Liver (tissue), 9 donors: ENCODE results near the gene PPHLN1. TPM values are rescaled to one million over a fixed set of nuclear protein-coding genes. Genes with fewer than 3 reads are reported as not detected.

Experiments used
- DNase-seq: peaks from one replicate; pipeline ENCODE4 v3.0.0-alpha.2; 2017; ENCODE audit warnings: low spot score
- H3K27ac ChIP-seq, 2 donors: one replicate each; pipeline ENCODE4 v1.7.0; 2013; ENCODE audit warnings: inconsistent platforms in 2 of 2, low read length in 2 of 2, control low read depth in 1 of 2, low read depth in 1 of 2, mild to moderate bottlenecking in 1 of 2
- H3K27me3 ChIP-seq, 4 donors: one replicate each; pipeline versions ENCODE4 v1.6.1 to v1.7.0; 2013; ENCODE audit warnings: low read length in 3 of 4, inconsistent platforms in 1 of 4, mild to moderate bottlenecking in 1 of 4, moderate library complexity in 1 of 4; ENCODE audit not compliant: control insufficient read depth in 4 of 4, insufficient read depth in 4 of 4
- H3K36me3 ChIP-seq, 4 donors: one replicate each; pipeline versions ENCODE4 v1.6.1 to v1.7.0; 2013; ENCODE audit warnings: low read length in 3 of 4, mild to moderate bottlenecking in 3 of 4, low read depth in 1 of 4, moderate library complexity in 1 of 4; ENCODE audit not compliant: control insufficient read depth in 4 of 4, insufficient read depth in 3 of 4
- H3K4me1 ChIP-seq, 4 donors: one replicate each; pipeline versions ENCODE4 v1.6.1 to v1.7.0; 2013; ENCODE audit warnings: low read length in 3 of 4, mild to moderate bottlenecking in 3 of 4, moderate library complexity in 1 of 4; ENCODE audit not compliant: control insufficient read depth in 4 of 4, insufficient read depth in 4 of 4
- H3K4me3 ChIP-seq, 3 donors: one replicate each; pipeline versions ENCODE4 v1.6.1 to v1.7.0; 2013; ENCODE audit warnings: low read length in 3 of 3, control low read depth in 1 of 3, low read depth in 1 of 3, mild to moderate bottlenecking in 1 of 3
- H3K9ac ChIP-seq, 2 donors: one replicate each; pipeline ENCODE4 v1.7.0; 2013; ENCODE audit warnings: low read length in 2 of 2, mild to moderate bottlenecking in 2 of 2, moderate library complexity in 2 of 2, control low read depth in 1 of 2, low read depth in 1 of 2
- H3K9me3 ChIP-seq, 4 donors: one replicate each; pipeline versions ENCODE4 v1.6.1 to v1.7.0; 2013; ENCODE audit warnings: low read length in 3 of 4; ENCODE audit not compliant: control insufficient read depth in 4 of 4
- FOXA1 ChIP-seq: IDR thresholded peaks from 2 replicates; pipeline ENCODE4 v1.6.1; 2016; ENCODE audit warnings: antibody characterized with exemption
- GABPA ChIP-seq, 2 donors: IDR thresholded peaks in 1 of 2; conservative IDR thresholded peaks in 1 of 2; 2 replicates each; pipeline ENCODE4 v1.6.1; 2016; ENCODE audit warnings: antibody characterized with exemption in 2 of 2, mild to moderate bottlenecking in 1 of 2, moderate library complexity in 1 of 2
- HNF4A ChIP-seq, 2 donors: conservative IDR thresholded peaks; 2 replicates each; pipeline ENCODE4 v1.6.1; 2016; ENCODE audit warnings: antibody characterized with exemption in 2 of 2, mild to moderate bottlenecking in 2 of 2
- JUND ChIP-seq, 2 donors: IDR thresholded peaks; 2 replicates each; pipeline ENCODE4 v1.6.1; 2016; ENCODE audit warnings: antibody characterized with exemption in 2 of 2
- NR2F2 ChIP-seq: IDR thresholded peaks from 2 replicates; pipeline ENCODE4 v1.6.1; 2016; ENCODE audit warnings: antibody characterized with exemption
- RAD21 ChIP-seq, 2 donors: IDR thresholded peaks; 2 replicates each; pipeline ENCODE4 v1.6.1; 2016; ENCODE audit warnings: antibody characterized with exemption in 2 of 2, mild to moderate bottlenecking in 2 of 2
- RXRA ChIP-seq, 2 donors: IDR thresholded peaks; 2 replicates each; pipeline ENCODE4 v1.6.1; 2017 to 2018; ENCODE audit warnings: antibody characterized with exemption in 2 of 2, mild to moderate bottlenecking in 1 of 2
- SP1 ChIP-seq: IDR thresholded peaks from 2 replicates; pipeline ENCODE4 v1.6.1; 2018; ENCODE audit warnings: antibody characterized with exemption, mild to moderate bottlenecking
- polyA plus RNA-seq, 2 donors: library from polyadenylated mRNA; stranded (reverse) in 1 of 2; unstranded in 1 of 2; fragments of 200-250 nt in 1 of 2; fragments of >200 nt in 1 of 2; fragmentation: Nextera tagmentation in 1 of 2; extraction: Ambion mirVana in 1 of 2; gene quantifications; one replicate each; pipeline versions ENCODE4 v1.2.1 to v1.2.3, GENCODE V29; 2013 to 2015
- total RNA-seq, 2 donors: library from RNA; depleted of rRNA; stranded (reverse); fragments of >200 nt; gene quantifications; one replicate each; pipeline ENCODE4 v1.2.3, GENCODE V29; 2014
- TF ChIP-seq, protein P1 (sequence below): IDR thresholded peaks from 2 replicates; pipeline ENCODE4 v1.6.1; 2016; ENCODE audit warnings: antibody characterized with exemption, mild to moderate bottlenecking
- TF ChIP-seq, protein P2 (sequence below): fragments of 150-350 bp; IDR thresholded peaks from 2 replicates; pipeline ENCODE4 v1.5.1; 2017; ENCODE audit warnings: improper control_type of control experiment, low read depth, low read length; ENCODE audit not compliant: missing input control
- TF ChIP-seq, protein P3 (sequence below): IDR thresholded peaks from 2 replicates; pipeline ENCODE4 v1.6.1; 2016; ENCODE audit warnings: antibody characterized with exemption
- TF ChIP-seq, protein P4 (sequence below): IDR thresholded peaks from 2 replicates; pipeline ENCODE4 v1.6.1; 2016; ENCODE audit warnings: antibody characterized with exemption
- TF ChIP-seq, protein P5 (sequence below): IDR thresholded peaks from 2 replicates; pipeline ENCODE4 v1.6.1; 2016; ENCODE audit warnings: antibody characterized with exemption
- donor health status: healthy.
- donor health status: healthy.
- donor health status: healthy.
- donor health status: healthy.
- donor health status: healthy.

The PPHLN1 gene
- total and polyA plus RNA-seq, 4 donors, result 11.6 to 40.3 (median 27.7) TPM

DNA sequence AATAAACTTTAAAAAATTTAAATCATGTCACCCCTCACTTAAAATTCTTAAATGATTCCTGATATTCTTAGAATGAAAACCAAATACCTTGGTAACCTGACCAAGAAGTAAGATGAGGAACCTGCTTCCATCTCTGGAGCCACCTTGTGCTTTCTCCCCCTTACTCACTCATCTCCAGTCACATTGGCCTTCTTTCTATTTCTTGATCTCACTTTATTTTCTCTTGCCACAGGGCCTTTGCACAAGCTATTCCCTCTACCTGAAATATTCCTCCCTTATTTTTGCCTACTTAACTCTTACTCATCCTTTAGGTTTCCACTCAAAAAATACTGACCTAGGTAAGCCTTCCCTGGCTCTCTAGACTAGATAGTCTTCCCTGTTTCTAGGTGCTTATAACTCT lies 5.2 kb upstream of the PPHLN1 start:
- Histone ChIP-seq H3K27ac (no peak overlapping the region), H3K4me3 (no peak overlapping the region), H3K9ac (no peak overlapping the region), H3K36me3 (peaks cover 0 to 15% (median 11%) of the 10 kb centered on the region in 4 donors), H3K27me3 (no peaks in the 10 kb centered on the region), H3K9me3 (no peaks in the 10 kb centered on the region), H3K4me1 (peaks cover 0 to 9% (median 7%) of the 10 kb centered on the region in 4 donors)
- no peak for DNase-seq
- TF ChIP-seq, protein P1, sequence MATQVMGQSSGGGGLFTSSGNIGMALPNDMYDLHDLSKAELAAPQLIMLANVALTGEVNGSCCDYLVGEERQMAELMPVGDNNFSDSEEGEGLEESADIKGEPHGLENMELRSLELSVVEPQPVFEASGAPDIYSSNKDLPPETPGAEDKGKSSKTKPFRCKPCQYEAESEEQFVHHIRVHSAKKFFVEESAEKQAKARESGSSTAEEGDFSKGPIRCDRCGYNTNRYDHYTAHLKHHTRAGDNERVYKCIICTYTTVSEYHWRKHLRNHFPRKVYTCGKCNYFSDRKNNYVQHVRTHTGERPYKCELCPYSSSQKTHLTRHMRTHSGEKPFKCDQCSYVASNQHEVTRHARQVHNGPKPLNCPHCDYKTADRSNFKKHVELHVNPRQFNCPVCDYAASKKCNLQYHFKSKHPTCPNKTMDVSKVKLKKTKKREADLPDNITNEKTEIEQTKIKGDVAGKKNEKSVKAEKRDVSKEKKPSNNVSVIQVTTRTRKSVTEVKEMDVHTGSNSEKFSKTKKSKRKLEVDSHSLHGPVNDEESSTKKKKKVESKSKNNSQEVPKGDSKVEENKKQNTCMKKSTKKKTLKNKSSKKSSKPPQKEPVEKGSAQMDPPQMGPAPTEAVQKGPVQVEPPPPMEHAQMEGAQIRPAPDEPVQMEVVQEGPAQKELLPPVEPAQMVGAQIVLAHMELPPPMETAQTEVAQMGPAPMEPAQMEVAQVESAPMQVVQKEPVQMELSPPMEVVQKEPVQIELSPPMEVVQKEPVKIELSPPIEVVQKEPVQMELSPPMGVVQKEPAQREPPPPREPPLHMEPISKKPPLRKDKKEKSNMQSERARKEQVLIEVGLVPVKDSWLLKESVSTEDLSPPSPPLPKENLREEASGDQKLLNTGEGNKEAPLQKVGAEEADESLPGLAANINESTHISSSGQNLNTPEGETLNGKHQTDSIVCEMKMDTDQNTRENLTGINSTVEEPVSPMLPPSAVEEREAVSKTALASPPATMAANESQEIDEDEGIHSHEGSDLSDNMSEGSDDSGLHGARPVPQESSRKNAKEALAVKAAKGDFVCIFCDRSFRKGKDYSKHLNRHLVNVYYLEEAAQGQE, result no peak
- TF ChIP-seq RAD21 (IDR thresholded peaks at IDR 0.05), result no peak
- TF ChIP-seq RXRA (IDR thresholded peaks at IDR 0.05), result no peak
- TF ChIP-seq NR2F2, result no peak
- TF ChIP-seq, protein P2, sequence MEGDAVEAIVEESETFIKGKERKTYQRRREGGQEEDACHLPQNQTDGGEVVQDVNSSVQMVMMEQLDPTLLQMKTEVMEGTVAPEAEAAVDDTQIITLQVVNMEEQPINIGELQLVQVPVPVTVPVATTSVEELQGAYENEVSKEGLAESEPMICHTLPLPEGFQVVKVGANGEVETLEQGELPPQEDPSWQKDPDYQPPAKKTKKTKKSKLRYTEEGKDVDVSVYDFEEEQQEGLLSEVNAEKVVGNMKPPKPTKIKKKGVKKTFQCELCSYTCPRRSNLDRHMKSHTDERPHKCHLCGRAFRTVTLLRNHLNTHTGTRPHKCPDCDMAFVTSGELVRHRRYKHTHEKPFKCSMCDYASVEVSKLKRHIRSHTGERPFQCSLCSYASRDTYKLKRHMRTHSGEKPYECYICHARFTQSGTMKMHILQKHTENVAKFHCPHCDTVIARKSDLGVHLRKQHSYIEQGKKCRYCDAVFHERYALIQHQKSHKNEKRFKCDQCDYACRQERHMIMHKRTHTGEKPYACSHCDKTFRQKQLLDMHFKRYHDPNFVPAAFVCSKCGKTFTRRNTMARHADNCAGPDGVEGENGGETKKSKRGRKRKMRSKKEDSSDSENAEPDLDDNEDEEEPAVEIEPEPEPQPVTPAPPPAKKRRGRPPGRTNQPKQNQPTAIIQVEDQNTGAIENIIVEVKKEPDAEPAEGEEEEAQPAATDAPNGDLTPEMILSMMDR, result no peak
- no peak for TF ChIP-seq JUND (IDR thresholded peaks at IDR 0.05)
- no peak for TF ChIP-seq SP1
- TF ChIP-seq, protein P3, sequence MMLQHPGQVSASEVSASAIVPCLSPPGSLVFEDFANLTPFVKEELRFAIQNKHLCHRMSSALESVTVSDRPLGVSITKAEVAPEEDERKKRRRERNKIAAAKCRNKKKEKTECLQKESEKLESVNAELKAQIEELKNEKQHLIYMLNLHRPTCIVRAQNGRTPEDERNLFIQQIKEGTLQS, result no peak
- TF ChIP-seq FOXA1, result no peak
- TF ChIP-seq GABPA (IDR thresholded peaks at IDR 0.05 in 1 of 2, conservative IDR thresholded peaks at IDR 0.05 in 1 of 2), result no peak
- TF ChIP-seq, protein P4, sequence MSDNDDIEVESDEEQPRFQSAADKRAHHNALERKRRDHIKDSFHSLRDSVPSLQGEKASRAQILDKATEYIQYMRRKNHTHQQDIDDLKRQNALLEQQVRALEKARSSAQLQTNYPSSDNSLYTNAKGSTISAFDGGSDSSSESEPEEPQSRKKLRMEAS, result no peak
- no peak for TF ChIP-seq HNF4A (conservative IDR thresholded peaks at IDR 0.05)

DNA sequence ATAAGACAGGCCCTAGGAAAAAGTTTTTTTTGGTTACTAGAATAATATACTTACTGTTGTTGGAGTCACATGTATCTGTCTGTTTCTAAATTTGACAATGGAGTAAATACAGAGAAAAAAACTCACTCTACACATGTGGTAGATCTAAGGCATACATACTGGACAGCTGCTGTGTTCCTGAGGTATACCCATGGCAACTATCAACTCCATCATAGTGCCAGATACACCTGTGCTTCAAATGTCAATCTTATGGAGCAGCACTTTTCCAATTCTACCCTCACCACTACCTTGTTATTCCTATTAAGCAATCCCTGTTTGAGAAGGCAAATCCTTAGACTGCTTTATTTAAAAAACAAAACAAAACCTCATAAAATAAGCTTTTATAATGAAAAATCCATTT lies 3.4 kb upstream of the PPHLN1 start:
- Histone ChIP-seq H3K9me3 (no peaks in the 10 kb centered on the region), H3K27me3 (no peaks in the 10 kb centered on the region), H3K27ac (no peak overlapping the region), H3K36me3 (peaks cover 0 to 14% (median 7%) of the 10 kb centered on the region in 4 donors), H3K4me3 (no peak overlapping the region), H3K9ac (no peak overlapping the region), H3K4me1 (peaks cover 4 to 23% (median 17%) of the 10 kb centered on the region in 4 donors)
- DNase-seq, result no peak
- TF ChIP-seq, protein P5, sequence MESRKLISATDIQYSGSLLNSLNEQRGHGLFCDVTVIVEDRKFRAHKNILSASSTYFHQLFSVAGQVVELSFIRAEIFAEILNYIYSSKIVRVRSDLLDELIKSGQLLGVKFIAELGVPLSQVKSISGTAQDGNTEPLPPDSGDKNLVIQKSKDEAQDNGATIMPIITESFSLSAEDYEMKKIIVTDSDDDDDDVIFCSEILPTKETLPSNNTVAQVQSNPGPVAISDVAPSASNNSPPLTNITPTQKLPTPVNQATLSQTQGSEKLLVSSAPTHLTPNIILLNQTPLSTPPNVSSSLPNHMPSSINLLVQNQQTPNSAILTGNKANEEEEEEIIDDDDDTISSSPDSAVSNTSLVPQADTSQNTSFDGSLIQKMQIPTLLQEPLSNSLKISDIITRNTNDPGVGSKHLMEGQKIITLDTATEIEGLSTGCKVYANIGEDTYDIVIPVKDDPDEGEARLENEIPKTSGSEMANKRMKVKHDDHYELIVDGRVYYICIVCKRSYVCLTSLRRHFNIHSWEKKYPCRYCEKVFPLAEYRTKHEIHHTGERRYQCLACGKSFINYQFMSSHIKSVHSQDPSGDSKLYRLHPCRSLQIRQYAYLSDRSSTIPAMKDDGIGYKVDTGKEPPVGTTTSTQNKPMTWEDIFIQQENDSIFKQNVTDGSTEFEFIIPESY, result no peak
